Measurements from ENCODE around the gene NSD2.

DNA sequence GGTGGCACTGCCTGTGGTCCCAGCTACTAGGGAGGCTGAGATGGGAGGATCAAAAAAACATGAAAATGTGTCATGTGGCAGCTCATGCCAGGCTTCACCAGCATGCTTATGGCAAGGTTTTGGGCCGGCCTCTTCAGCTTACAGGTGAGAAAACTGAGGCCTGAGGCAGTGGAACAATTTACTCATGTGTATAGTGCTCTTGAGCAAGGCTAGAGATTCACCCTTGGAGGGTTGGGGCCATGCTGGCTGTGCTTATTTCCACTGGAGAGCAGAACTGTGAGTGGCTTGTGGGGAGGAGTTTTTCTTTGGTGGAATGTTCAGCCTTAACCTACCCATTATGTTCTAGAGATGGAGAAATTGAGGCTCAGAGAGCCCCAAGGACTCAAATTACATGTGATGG, 31.8 kb downstream of the NSD2 start:
- no peak for TF ChIP-seq CTCF (IDR thresholded peaks at IDR 0.05; ENCODE audit: low read depth, low read length)
- TF ChIP-seq EZH2phosphoT487 (IDR thresholded peaks at IDR 0.05; ENCODE audit: low read depth), result no peak
